Activated CD8-positive, alpha-beta memory T cell treated with anti-CD3 and anti-CD28 coated beads for 24 hours (primary cell): Measurements from ENCODE around the gene ERICH4.
"Not testable (repeated sequence)": the region's sequence is repeated elsewhere in the genome, so short reads cannot be mapped to it uniquely, and the experiment has no call there.

Experiments
- DNase-seq: peaks from one replicate; pipeline ENCODE4 v3.0.0-alpha.2; 2020

ERICH4 gene, protein sequence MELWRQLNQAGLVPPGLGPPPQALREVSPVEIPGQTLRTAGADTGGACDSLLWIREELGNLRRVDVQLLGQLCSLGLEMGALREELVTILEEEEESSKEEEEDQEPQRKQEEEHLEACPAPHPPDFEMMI

DNA sequence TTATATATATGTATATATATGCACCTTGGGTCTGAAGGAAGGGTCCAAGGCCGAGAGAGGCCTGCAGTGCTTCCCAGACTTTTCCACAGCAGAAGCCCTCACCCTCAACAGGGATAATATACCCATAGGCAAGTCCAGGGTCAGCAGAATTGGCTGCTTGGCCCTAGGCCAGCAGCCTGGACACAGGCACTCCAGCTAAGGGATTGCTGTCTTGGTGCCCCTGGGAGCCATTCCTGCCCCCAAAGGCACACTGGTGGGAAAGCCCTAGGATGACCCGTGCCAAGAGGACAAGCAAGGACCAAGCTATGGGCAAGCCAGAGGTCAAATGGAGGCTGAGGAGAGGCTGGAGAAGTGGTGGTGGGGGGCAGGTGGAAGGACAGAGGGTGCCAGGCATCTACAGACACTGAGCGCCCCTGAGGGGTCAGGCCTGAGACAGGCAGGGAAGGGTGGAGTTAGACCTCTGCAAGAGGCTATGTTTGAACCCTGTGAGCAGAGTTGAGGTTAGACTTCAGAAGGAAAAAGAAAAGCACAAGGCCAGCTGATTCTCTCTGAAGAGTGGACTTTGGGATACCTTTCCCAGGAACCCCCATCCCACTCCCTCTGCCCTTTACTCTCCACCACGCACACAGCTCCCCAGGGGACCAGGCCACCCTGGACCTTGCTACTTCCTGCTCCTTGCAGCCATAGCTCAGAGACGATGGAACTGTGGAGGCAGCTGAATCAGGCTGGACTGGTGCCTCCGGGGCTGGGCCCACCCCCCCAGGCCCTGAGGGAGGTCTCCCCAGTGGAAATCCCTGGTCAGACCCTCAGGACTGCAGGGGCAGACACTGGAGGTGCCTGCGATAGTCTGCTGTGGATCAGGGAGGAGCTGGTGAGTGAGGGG lies at the start of gene ERICH4:
Gene ERICH4 (plus strand): TSS at position 684 of the 883 bp plus-strand sequence. CDS start 14 bp downstream, at position 698.
- DNase-seq, result peak; percentile 43

DNA sequence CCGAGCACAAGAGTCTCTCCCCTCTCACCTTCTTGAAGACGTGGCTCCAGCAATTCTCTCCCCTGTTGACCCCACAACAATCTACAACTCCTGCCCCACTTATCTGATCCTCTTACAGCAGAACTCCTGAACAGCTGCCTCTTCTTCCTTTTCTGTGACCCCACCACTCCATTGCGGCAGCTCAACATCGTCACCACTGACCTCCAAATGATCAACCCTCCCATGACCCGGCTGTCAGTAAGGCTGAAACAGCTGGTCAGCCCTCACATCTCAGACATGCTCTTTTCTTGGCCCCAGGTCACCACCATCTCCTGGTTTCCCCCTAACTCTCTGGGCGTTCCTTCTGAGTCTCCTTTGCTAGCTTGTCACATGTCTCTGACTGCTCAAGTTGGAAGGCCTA lies 47.6 kb upstream of the ERICH4 start:
- no peak for DNase-seq

DNA sequence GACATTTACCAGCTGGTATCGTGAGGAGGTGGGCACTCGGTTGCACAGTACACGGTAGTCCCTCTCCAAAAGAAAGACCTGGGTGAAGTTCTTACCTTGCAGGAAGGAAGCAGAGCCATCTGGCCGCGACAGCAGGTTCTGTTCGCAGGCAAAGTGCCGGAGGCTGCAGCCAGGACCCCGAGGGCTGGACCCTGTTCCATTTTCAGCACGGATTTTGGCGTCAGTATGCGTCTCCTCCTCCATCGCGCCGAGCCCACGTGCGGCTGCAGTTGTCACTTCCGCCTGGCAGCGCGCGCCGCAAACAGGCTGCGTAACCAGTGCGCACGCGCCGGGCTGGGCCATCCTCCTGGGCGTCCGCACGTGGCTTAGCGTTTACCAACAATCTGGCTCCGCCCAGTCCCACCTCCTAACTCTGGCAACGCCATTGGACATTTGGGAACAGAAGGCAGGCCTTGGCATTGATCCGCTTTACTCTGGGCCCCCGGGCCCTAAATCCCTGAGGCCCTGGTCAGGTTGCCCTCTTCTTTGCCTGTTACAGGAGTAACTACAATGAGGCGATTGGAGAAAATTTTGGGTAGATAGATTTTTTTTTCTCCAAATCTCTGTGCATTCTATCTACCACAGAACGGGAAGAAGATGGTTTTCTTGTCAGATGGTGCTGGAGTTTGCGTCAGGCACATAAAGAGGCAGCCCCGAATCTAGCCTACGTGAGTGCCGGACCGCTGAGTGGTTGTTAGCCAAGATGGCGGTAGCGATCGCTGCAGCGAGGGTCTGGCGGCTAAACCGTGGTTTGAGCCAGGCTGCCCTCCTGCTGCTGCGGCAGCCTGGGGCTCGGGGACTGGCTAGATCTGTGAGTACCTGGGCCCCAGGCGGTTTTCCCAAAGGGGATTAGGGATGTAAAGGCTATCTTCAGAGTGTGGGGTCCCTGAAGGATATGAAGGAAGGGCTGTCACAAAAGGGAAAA lies 45.6 kb upstream of the ERICH4 start, which contains the start of the genes BCKDHA and EXOSC5:
Gene BCKDHA (plus strand): TSS at position 733 of the 964 bp plus-strand sequence. CDS start 10 bp downstream, at position 743.
Gene EXOSC5 (minus strand): TSS at position 274 of the 964 bp plus-strand sequence. CDS start 31 bp downstream, at position 243.
- DNase-seq, result peak; percentile 98

DNA sequence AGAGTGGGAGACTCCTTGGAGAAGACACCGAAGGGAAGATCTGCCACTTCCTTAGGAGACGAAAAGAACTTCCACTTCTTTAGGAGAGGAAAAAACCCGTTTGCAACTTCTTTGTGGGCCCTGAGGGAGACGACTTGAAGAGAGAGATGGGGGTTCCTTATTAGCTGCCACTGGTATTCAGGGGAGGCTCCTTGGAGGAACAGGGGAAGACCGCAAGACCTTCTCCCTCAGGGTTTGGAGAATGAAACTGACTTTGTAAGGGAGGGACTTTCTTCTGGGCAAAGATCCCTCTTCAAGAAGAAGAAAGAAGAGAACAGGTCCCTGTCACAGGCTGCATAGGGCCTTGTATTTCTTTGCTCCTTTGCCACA lies 44.9 kb upstream of the ERICH4 start:
- DNase-seq, result no peak

DNA sequence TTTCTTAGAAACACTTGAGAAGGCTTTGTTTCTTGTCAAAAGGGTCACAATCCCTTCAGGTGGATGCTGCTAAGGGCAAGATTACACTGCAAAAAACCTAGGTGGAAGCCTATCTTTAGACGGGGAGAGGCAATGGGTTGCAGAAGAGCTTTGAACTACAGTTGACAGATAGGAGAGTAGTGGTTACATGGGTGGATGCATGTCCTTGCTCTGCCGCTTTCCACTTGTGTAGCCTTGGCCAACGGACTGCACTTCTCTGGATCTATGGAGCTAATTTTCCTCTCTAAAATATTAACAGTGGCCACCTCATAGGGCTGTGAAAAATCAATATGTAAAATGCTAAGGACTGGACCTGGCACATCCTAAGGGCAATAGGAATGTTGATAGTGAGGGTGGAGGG lies 44.4 kb upstream of the ERICH4 start:
- DNase-seq, result no peak

DNA sequence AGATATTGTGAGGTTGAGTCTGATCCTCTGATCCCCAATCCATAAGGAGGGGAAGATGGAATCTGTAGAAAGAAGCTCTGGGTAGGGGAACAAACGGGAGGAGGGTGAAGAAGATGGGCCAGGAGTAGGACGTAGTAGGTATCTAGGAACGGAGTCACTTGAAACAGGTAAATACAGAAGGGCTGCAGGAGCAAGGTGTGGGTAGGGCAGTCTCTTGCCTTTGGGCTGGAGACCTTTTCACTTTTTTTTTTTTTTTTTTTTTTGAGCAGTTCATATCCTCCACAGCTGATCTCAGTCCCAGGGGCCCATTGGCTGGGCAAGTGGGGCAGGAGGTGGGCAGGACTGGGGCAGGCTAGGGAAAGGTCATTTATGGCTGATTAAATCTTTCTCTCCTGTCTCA lies 43.9 kb upstream of the ERICH4 start:
- no peak for DNase-seq

DNA sequence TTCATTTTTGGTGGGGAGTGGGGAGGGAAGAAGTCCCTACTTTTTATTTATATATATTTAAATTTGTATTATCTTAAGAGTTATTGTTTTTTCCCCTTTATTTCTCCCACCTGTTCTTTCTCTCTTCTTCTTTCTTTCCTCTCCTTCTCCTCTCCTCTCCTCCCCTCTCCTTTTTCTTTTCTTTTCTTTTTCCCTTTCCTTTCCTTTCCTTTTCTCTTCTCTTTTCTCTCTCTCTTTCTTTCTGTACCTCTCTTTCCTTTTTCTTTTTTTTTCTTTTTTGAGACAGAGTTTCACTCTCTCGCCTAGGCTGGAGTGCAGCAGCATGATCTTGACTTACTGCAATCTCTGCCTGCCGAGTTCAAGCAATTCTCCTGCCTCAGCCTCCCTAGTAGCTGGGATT lies 43.4 kb upstream of the ERICH4 start:
- no peak for DNase-seq

DNA sequence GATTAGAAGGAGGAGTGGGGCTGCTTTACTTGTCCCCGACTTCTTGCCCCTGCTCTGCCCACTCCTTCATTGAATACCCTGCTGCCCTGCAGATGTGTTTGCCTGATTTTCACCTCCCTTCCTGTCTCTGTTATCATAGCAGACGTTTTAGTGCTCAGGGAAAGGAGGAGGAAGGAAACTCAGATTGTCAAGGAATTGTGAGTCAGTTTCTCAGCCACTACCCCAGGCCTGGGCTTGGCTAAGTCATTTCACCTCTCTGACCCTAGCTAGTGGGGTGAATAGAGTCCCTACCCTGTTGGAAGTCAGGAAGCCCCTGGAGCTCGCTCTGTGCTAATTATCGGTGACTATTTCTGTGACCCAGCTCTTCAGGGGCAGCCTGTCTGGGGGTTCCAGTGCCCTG lies 41.5 kb upstream of the ERICH4 start:
- DNase-seq, result no peak

DNA sequence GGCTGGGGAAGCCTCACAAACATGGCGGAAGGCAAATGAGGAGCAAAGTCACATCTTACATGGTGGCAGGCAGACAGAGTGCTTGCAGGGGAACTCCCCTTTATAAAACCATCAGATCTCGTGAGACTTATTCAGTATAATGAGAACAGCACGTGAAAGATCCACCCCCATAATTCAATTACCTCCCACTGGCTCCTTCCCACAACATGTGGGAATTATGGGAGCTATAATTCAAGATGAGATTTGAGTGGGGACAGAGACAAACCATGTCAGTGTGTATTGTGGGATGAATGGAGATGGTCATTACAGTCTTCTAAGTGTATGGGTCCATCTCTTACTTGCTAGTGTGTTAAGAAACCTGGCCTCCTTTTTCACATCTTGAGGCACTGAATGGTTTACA lies 40.9 kb upstream of the ERICH4 start:
- no peak for DNase-seq

DNA sequence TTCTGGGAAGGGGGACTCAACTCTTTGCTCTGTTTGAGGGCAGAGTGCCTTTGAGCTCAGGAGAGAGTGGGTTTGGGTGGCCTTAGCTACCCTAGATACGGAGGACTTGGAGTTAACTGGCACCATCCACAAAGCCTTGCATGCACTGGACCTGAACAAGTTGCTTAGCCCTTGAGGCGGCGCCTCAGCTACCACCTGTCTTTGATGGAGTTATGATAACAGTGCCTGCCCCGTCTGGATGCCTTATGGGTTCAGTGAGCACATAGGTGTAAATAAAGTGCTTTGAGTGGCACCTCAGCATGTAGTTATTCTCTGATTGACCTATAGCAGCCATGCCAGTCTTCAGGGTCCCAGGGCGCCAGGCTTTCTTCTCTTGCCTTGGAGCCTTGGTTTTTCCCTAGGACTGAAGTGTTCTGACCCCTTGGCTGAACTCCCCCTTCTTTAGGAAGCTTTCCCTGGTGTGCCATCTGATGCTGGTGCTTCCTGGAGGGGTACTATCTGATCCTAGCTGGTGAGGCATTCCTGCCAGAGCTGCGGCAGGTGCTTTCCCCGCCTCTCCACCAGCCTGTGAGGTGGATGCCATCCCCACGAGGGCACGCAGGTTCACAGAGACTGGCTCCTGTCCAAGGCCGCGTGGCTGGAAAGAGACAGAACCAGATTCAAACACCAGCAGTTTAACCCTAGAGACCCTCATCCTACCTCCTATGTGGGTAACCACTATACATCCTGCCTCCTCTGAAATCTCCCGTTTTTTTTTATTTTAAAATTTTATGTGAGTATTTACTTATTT lies 39.6 kb upstream of the ERICH4 start:
- no peak for DNase-seq

DNA sequence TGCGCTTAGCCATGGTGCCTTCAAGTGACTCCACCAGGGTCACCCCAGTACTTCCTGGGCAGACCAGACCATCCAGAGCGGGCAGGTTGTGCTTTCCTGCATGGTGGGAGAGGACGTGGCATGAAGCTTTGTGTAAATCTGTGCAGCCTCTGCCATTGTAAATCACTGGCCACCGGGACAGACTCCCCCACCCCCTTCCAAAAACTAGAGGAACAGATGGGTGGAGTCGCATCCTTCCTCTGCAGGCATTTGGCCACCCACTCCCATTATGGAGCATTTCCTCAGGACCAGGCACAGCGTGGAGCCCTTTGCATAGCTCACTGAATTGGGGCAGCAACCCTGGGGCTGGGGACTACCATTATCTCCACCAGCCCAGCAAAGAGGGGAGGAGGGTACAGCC lies 37.2 kb upstream of the ERICH4 start:
- DNase-seq, result no peak

DNA sequence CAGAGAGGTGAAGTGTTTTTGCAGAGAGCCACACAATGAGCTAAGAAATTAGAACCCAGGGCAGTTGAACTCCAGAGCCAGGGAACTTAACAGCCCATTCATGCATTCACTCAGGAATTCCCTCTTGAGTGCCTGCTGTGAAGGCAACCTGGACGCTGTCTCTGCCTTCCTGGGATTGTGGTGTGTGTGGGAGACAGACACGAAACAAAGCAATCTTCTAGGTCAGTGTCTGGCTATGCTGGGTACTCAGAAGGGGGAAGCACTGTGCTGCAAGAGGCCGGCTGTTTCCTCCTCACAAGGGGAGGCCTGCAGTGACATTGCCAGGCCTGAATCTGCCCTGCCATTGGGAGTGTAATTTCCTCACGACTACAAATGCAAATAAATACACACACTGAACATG lies 35.7 kb upstream of the ERICH4 start:
- DNase-seq, result no peak

DNA sequence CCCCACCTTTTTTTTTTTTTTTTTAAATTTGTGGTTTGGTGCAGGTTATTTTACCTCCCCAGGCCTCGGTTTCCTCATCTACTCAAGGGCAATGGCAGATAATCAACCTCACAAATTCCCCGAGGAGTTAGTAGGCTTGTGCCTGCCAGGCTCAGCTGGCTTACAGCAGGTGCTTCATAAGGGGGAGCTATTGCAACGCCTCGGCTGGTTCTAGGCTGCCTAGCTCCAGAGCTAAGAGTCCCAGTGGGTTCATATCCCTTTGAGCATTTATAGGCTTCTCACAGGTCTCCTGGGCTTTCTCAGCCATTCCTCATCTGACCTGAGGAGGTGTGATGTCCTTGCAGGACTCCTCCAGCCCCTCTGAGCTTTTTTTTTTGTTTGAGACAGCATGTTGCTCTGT lies 34.7 kb upstream of the ERICH4 start:
- DNase-seq, result no peak

DNA sequence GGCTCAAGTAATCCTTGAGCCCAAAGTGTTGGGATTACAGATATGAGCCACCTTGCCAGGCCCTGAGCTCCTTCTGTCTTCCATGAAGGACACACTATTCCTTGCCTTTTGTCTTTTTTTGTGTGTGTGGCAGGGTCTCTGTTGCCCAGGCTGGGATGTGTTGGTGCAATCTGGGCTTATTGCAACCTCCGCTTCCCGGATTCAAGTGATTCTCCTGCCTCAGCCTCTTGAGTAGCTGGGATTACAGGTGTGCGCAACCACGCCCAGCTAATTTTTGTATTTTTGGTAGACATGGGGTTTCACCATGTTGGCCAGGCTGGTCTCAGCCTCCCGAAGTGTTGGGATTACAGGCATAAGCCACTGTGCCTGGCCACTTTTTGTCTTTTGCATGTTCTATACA lies 34.1 kb upstream of the ERICH4 start:
- not testable (repeated sequence) for DNase-seq

DNA sequence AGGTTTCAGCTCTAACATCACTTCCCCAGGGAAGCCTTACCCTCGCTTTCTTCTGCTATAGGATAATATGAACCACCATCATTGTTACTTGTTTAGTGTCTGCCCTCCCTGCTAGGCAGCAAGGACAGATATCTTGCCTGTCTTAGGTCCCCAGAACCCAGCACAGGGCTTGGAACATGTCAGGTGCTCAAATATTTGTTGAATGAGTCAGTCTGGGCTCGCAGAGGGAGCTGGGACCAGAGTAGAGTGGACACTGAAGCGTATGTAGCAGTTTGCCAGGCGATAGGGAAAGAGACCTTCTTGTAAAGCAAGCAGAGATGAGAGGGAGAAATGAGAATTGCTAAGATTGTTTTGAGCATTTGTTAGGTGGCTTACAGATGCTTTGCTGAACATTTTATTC lies 33.7 kb upstream of the ERICH4 start:
- DNase-seq, result no peak

DNA sequence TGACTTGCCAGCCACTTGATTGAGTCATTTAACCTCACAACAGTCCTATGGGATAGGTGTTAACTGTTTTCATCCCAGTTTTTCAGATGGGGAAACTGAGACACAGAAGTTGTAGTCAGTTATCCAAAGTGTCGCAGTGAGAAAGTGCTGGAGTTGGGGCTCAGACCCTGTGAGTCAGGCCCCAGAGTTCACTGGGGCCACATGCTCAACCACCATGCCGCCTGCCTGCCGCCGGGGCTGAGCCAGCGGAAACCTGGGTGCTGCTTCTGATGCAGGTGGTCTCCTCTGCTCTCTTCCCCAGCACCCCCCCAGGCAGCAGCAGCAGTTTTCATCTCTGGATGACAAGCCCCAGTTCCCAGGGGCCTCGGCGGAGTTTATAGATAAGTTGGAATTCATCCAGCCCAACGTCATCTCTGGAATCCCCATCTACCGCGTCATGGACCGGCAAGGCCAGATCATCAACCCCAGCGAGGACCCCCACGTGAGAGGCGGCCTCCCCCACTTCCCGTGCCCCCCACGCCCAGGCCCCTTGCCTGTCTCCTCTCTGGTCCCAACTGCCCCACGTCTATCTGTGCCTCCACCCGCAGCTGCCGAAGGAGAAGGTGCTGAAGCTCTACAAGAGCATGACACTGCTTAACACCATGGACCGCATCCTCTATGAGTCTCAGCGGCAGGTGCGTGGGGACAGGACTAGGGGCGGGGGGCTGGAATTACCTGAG lies 32.5 kb upstream of the ERICH4 start:
- no peak for DNase-seq

DNA sequence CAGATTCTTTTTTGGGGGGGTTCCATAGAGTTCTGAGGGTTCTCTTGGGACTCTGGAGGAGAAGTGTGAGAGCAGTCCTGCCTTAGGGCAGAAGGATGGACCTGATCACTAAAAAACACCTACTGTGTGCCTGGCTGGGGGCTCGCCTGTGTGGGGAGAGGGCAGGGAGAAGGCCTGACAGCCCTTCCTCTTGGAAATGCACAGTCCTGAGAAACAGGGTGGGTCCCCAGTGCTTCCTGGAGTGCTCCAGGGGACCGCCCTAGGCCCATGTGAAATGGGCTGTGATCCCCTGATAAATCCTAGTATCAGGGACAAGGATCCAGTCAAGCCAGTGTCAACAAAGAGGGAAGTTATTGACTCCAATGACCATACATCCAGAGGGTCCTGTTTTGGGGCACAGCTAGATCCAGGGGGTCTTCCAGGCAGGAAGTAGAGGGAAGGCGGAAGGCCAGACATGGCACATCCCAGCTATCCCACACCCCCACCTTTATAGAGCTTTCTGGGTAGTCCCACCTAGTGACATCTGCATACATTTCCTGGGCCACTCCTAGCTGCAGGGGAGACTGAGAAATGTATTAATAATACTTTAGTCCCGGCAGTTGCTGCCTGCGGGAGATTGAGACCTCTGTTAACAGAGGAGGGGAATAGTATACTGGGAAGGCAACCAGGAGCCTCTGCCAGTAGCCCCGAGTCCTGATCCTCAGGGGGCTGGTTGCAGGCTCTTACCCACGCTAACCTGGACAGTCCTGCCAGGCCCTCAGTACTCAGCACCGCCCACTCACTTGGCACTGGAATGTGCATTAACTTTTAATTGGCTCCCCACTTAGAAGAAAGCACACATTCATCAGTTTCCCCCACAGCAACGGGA lies 31.6 kb upstream of the ERICH4 start:
- DNase-seq, result no peak

DNA sequence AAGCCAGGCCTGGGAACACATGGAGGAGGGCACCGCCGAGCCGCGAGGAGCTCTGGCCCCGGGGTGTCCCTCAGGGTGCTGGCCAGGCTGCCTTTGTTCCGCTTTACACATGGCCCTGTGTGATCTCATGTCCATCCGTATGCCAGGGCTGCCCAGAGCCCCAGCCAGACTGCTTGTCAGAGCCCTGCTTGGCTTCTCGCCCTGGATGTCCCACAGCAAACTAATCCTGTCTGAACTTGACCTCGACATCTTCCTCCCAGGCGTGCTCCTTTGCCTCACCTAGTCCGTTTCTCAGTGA lies 31.0 kb upstream of the ERICH4 start:
- DNase-seq, result no peak

DNA sequence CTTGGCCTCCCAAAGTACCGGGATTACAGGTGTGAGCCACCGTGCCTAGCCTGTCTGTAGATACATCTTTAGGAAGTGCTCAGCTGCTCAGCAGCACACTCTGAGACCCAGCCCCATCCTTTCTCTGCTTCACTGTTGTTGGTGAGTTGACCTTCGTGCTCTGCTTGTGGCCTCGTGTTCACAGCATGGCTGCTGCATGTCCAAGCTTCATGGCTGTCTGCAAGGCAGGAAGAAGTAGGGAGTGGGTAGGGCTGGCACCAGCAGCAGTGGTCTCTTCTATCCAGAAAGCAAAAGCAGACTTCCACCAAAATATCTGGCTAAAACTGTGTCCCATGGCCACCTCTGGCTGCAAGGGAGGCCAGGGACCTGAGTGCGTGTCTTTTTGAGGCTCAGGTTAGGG lies 30.0 kb upstream of the ERICH4 start:
- DNase-seq, result no peak

DNA sequence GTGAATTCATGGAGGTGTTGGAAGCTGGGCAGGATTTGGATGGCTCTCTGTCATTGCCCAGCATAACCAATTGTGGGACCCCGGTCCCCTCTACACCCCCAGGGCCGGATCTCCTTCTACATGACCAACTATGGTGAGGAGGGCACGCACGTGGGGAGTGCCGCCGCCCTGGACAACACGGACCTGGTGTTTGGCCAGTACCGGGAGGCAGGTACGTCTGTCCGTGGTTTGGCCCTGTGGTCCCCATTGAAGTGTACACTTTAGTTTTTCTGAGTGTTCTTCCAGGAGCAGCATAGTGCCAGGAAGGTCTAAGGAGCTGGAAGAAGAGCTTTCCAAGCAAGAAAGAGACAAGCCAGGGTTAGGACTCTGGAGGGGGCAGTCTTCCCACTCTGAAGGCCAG lies 29.0 kb upstream of the ERICH4 start:
- no peak for DNase-seq

DNA sequence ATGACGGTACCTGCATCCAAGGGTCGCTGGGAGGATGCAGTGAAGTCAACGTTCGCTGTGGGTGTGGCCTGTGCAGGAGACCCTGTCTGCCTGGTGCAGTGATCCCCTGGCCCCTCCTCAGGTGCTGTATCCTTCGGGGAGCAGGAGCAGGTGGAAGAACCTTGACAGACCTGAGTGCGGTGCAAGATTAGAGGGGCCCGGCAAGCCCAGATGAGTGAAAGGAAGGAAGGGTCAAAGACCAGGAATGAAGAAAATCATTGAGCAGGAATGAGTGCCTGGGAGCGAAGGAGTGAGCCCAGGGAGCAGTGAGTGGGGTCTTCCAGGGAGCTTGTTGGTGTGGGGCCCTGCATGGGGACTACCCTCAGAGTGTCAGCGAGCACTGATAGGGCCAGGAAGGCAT lies 28.5 kb upstream of the ERICH4 start:
- no peak for DNase-seq
